GM18508 (cell line): Measurements from ENCODE around the gene ANXA2.
"Not testable (repeated sequence)": the region's sequence is repeated elsewhere in the genome, so short reads cannot be mapped to it uniquely, and the experiment has no call there.

Source experiments
- ATAC-seq: cut with Tn5 transposase; IDR thresholded peaks from one replicate; pipeline ENCODE4 v1.9.1; 2021; ENCODE audit warnings: moderate number of reproducible peaks; ENCODE audit not compliant: insufficient read depth, unreplicated experiment

Gene ANXA2

DNA sequence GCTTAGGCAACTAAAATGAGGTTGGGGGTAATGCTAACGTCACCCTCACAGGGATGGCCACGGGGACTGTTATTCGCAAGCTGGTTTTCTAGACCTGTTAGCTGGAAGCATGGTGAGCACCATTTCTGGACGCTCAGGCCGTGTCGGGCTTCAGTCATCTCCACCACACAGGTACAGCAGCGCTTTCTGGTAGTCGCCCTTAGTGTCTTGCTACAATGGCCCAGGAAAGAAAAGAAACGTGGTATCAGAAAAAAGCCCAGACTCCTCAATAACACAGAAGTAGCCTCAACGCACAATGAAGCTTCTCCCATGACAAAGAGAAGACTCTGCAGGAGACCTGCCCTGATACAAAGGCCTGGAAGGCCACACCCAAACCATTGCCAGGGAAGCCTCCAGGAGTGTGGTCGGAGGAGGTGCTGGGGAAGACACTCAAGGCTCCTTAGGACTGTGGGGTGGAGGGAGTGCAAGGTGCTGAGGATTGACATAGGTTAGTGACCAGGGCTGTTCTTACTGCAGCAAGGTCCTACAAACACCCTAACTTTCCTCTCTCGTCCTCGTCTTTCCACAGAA is 50.2 kb downstream of the ANXA2 start:
- ATAC-seq, result no peak

DNA sequence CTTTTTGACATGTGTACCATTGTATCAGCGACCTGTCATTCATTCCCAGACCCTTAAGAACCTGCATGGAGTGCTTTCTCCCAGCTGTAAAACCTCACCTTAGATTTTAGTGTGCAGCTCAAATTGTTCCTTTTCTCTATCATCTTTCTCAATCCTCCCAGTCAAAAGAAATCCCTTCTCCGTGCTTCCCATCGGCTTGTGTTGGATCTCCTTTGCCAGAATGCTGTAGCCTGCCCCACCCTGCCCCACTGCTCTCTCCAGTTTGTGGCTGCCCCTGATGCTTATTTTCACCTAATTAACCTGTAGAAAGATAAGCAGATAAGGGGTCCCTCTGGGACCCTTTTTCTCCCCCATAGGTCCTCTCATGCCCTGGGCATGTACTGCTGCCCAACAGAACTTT is 51.1 kb downstream of the ANXA2 start:
- ATAC-seq, result no peak

DNA sequence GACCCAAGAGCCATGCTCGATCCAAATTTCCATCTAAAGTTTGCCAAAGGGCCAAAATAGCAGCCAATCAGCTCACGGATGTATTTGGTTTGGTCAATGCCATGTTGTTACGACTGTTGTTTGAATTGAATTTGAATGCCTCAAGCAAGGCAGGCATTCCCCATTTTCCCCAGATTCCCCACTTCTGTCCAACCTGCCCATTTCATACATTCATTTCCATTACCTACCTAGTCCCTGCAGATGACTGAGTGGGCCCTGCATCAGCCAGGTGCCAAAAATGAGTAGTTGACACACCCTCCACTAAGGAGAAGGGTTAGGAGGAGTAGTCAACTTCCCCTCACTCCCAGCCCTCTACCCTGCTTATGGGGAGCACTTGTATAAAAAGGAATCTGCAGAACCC is 51.7 kb downstream of the ANXA2 start:
- no peak for ATAC-seq

DNA sequence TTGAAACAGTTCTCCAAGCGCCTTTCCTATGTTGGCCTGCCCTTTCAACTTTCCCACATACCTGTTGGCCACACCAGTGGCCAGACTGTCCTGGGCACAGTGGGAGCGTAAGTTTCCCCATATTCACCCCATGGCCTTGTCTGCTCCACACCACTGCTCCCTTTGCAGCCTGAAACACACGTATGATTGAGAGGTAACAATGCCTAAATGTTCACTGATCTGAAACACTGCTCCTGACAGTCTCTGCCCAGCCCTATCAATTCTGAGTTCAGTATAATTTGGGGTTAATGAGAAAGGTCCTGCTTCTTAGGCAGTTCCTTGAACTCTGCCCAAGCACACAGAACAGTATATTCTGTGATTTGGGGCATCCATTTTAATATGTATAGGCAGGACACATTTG is 52.2 kb downstream of the ANXA2 start:
- no peak for ATAC-seq

DNA sequence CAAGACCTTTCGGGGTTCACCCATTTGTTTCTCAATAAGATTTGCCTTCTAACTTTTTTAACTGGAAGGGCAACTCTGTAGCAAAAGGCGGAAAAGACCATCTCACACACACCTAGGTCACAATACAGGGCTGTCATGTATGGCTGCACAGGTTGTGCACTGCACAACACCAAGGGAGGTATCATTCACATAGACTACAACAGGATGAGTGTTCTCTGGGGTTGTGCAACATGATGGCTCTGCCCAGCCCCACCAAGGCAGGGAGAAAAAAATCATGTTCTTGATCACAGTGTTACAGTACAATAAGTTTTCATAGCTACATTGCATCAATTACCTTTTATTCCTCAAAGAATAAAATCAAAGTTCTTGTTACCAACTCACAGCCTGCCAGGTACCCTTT is 52.8 kb downstream of the ANXA2 start:
- ATAC-seq, result no peak

GRCh38 chr15:60344461-60344860 is 53.3 kb downstream of the ANXA2 start:
- no peak for ATAC-seq

- no peak for ATAC-seq
Measured at GRCh38 chr15:60343221-60343970, 54.4 kb downstream of the ANXA2 start.

GRCh38 chr15:60340207-60340921 is 57.4 kb downstream of the ANXA2 start:
- ATAC-seq, result no peak

GRCh38 chr15:60339236-60339635 is 58.5 kb downstream of the ANXA2 start:
- ATAC-seq, result no peak

DNA sequence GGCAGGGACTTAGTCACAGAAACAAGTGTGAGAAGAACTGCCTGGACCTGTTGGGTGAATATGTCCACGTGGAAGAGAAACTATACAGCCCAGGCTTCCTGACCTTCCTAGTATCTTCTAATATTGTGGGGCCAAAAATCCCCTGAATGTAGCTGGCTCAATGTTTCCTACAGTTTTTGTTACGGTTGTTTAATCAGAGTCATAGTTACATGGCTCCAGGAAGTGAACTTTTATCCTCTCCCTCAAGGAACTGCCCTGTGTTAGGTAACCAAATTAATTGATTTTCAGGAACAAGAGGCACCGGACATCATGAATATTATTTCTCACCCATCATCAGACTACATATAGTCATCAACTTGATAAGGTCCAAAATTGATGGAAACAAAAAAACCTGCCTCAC is 59.0 kb downstream of the ANXA2 start:
- no peak for ATAC-seq

GRCh38 chr15:60337076-60337475 is 60.7 kb downstream of the ANXA2 start:
- ATAC-seq, result no peak

- ATAC-seq, result not testable (repeated sequence)
Measured at GRCh38 chr15:60335296-60335695, 62.5 kb downstream of the ANXA2 start.

DNA sequence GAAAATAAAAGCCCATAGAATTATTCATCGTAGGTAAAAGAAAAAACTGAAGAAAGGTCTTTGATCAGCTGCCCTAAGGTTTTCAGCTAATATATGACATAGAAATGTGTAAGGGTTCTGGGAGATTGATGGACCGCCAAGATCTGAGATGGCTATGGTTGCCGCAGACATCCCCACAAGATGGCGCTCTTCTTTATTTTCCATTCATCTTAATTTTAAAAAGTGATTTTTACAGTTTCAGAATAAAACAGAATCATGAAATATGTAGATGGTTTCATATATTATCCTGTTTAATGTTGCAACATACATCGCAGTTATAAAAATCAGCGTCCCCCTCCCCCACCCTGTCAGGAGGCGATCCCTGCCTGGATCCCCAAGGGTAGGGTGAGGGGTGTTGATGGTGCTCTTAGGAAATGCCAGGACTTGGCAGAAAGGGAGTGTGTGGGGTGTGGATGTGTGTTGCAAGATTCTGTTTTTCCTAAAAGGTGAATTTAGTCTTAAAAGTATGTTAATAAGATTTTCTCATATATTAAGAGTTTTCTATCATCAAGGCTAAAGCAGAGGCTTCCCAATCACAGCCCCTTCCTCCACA is 68.8 kb downstream of the ANXA2 start:
- no peak for ATAC-seq

GRCh38 chr15:60326824-60327654 is 70.7 kb downstream of the ANXA2 start:
- ATAC-seq, result no peak

GRCh38 chr15:60326343-60326742 is 71.4 kb downstream of the ANXA2 start:
- ATAC-seq, result no peak

DNA sequence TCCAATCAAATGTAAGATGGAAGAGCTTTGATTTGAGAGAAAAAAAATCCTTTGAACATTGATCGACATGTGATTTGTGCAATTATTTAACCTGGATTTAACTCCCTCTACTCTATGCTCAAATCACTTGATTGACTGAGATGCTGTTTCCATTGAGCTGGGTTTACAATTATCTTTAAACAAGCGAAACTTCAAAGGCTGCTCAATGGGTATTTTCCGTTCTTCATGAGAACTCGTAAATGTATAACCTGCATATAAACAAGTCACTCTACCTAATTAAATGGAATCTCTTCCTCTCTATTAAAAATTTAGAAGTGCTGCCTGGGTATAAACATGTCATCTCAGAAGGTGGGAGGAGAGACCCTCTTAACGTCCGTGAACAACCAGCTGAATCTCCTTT is 71.9 kb downstream of the ANXA2 start:
- ATAC-seq, result no peak

DNA sequence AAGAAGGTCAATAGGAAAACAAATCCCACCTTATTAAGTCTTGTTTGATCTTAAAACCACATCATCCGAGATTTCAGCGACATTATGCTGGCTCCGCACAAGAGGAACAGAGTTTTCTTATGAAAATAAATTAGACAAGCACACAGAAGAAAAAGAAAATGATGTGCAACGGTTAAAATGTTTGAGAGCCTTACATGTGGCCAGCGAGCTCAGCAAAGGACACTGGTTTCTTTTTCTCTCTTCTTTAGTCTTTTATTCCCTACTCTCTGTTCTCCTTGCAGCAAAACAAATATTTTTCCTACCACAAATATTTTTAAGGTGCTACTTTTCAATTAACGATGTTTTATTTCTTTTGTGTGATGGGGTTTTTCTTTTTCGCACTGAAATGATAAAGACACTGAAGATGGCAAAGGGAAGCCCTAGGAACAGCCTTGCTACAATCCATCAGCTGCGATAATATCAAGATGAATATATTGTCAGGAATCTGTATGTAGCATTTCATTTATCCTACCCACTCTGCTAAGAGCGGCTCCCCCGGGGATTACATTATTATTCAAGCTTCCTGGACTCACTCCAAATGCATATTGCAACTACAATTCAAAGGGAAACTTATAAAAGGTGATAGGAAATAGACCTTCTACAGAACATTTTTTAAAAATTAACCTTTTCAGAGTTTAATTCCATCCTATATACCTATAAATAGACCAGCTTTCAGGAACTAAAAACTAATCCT is 72.9 kb downstream of the ANXA2 start:
- no peak for ATAC-seq

DNA sequence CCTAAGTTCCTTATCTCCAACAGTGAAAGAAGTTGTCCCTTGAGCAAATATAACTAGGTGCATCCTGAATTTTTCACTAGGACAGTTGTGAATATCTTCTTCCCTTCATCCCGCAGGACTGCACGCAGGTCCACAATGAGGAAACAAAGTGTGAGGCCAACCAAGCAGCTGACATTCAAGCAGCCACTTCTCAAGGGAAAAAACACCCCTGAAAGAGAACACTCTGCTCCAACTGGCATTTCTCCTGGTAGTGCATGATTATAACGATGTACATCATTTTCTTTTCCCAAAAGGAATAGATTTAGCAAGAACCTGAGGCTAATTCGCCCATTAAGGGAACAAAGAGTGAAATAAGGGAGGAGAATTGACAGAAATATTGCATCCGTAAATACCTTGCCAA is 74.5 kb downstream of the ANXA2 start:
- ATAC-seq, result no peak

- ATAC-seq, result no peak
Measured at GRCh38 chr15:60320365-60320764, 77.4 kb downstream of the ANXA2 start.
